ENCODE measurements around the gene NBR1.
"Not testable (repeated sequence)": the region's sequence is repeated elsewhere in the genome, so short reads cannot be mapped to it uniquely, and the experiment has no call there.

Gene NBR1

DNA sequence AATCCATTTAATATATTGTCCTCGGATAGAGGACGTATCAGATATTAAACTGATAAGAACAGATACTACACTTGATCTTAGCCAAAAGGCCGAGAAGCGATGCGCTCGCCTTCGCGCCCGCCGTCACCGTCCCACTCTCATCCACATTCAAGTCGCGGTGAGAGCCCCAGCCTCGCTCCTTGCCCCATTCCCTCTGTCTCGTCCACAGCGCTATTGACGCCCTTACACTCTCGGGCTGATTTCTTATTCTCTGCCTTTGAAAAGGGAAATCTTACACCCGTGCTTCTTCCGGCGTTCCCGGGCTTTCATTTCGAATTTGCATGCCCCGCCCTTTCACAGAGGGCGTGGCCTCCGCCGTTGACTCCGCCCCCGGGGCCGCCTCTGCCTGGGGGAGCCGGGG, 62.9 kb downstream of the NBR1 start, which contains the start of gene RNU2-1:
RNU2-1 (minus strand) TSS at position 101 of the 400 bp plus-strand sequence.
- H3K9ac ChIP-seq (ENCODE audit: low read length); H2AFZ ChIP-seq (ENCODE audit: low read length); H3K79me2 ChIP-seq (ENCODE audit: low read length); H3K4me3 ChIP-seq (ENCODE audit: low read length); H3K9me2 ChIP-seq (replicated peaks; ENCODE audit: insufficient read depth, low read length); H4K20me1 ChIP-seq (ENCODE audit: insufficient read depth, low read length); H3K9me3 ChIP-seq (replicated peaks; ENCODE audit: insufficient read depth, low read length); DNase-seq; H3K4me1 ChIP-seq (ENCODE audit: low read length); H3K27ac ChIP-seq (ENCODE audit: low read length); H3K4me2 ChIP-seq (ENCODE audit: low read depth, low read length); H3K36me3 ChIP-seq (replicated peaks; ENCODE audit: insufficient read depth, low read length); H3F3A ChIP-seq (ENCODE audit: insufficient read depth, low read length); H3K27me3 ChIP-seq (replicated peaks; ENCODE audit: insufficient read depth, low read length): not testable (repeated sequence)

DNA sequence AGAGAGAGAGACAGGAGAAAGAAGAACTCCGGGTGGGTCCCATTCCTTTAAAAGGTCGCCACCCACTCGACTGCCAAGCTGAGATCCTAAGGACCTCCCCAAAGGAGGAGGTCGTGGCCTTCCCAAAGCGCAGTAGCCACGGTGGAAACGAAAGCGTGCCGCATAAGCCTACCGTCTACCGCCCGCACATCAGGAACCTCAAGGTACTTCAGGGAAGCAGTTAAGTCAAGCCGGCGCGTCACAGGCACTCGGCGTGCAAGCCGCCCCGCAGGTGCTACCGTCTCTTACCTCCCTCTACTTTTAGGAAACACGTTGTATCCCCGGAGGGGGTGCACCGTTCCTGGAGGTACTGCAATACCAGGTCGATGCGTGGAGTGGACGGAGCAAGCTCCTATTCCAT, 68.6 kb downstream of the NBR1 start:
- not testable (repeated sequence) for H3K4me1 ChIP-seq (ENCODE audit: low read length); H3K9me2 ChIP-seq (replicated peaks; ENCODE audit: insufficient read depth, low read length); DNase-seq; H2AFZ ChIP-seq (ENCODE audit: low read length); H3K9me3 ChIP-seq (replicated peaks; ENCODE audit: insufficient read depth, low read length); H4K20me1 ChIP-seq (ENCODE audit: insufficient read depth, low read length); H3K4me3 ChIP-seq (ENCODE audit: low read length); H3F3A ChIP-seq (ENCODE audit: insufficient read depth, low read length); H3K79me2 ChIP-seq (ENCODE audit: low read length); H3K27me3 ChIP-seq (replicated peaks; ENCODE audit: insufficient read depth, low read length); H3K27ac ChIP-seq (ENCODE audit: low read length); H3K36me3 ChIP-seq (replicated peaks; ENCODE audit: insufficient read depth, low read length); H3K9ac ChIP-seq (ENCODE audit: low read length); H3K4me2 ChIP-seq (ENCODE audit: low read depth, low read length)

DNA sequence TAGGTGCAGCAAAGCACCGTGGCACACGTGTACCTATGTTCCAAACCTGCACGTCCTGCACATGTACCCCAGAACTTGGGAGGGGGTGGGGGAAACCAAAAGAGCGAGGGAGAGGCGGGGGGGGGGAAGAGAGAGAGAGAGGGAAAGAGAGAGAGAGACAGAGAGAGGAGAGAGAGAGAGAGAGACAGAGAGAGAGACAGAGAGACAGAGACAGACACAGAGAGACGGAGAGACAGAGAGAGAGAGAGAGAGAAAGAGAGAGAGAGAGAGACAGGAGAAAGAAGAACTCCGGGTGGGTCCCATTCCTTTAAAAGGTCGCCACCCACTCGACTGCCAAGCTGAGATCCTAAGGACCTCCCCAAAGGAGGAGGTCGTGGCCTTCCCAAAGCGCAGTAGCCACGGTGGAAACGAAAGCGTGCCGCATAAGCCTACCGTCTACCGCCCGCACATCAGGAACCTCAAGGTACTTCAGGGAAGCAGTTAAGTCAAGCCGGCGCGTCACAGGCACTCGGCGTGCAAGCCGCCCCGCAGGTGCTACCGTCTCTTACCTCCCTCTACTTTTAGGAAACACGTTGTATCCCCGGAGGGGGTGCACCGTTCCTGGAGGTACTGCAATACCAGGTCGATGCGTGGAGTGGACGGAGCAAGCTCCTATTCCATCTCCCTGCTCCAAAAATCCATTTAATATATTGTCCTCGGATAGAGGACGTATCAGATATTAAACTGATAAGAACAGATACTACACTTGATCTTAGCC, 69.8 kb downstream of the NBR1 start:
- H4K20me1 ChIP-seq (ENCODE audit: insufficient read depth, low read length); H3K4me3 ChIP-seq (ENCODE audit: low read length); H3K9me3 ChIP-seq (replicated peaks; ENCODE audit: insufficient read depth, low read length); H3K36me3 ChIP-seq (replicated peaks; ENCODE audit: insufficient read depth, low read length); H2AFZ ChIP-seq (ENCODE audit: low read length); H3K27ac ChIP-seq (ENCODE audit: low read length); H3K9me2 ChIP-seq (replicated peaks; ENCODE audit: insufficient read depth, low read length); H3K4me1 ChIP-seq (ENCODE audit: low read length); DNase-seq; H3K79me2 ChIP-seq (ENCODE audit: low read length); H3K9ac ChIP-seq (ENCODE audit: low read length); H3K27me3 ChIP-seq (replicated peaks; ENCODE audit: insufficient read depth, low read length); H3K4me2 ChIP-seq (ENCODE audit: low read depth, low read length); H3F3A ChIP-seq (ENCODE audit: insufficient read depth, low read length): not testable (repeated sequence)

DNA sequence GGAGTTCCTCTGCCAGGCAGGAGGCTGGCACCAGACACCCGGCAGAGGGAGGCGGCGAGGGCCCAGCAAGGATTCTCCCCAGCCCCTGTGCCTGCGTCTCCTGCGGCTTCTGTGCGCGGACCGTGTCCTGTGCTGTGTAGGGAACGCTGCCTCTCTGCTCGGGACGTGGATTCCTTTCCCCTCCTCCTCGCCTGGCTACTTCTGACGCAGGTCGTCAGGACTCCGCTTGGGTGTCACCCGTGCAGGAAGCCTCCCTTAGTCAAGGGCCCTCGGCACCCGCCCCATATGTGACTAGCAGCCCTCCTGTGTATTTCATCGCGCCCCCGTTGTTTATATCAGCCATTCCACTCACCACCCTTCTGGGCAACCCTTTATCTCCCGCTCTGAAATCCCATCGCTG, 75.4 kb downstream of the NBR1 start:
- H3K9me2 ChIP-seq (replicated peaks; ENCODE audit: insufficient read depth, low read length); H3K4me1 ChIP-seq (ENCODE audit: low read length); H3K9ac ChIP-seq (ENCODE audit: low read length); H3K27me3 ChIP-seq (replicated peaks; ENCODE audit: insufficient read depth, low read length); DNase-seq; H3K4me3 ChIP-seq (ENCODE audit: low read length); H3K4me2 ChIP-seq (ENCODE audit: low read depth, low read length); H3F3A ChIP-seq (ENCODE audit: insufficient read depth, low read length); H3K79me2 ChIP-seq (ENCODE audit: low read length); H3K27ac ChIP-seq (ENCODE audit: low read length); H2AFZ ChIP-seq (ENCODE audit: low read length); H3K9me3 ChIP-seq (replicated peaks; ENCODE audit: insufficient read depth, low read length); H4K20me1 ChIP-seq (ENCODE audit: insufficient read depth, low read length); H3K36me3 ChIP-seq (replicated peaks; ENCODE audit: insufficient read depth, low read length): not testable (repeated sequence)

All from MM.1S (cell line).